Keratinocyte (primary cell): ENCODE results near the gene TEX38. TPM values are rescaled to one million over a fixed set of nuclear protein-coding genes. Genes with fewer than 3 reads are reported as not detected.

Source experiments
- DNase-seq: peaks from one replicate; pipeline ENCODE4 v3.0.0-alpha.2; 2011; ENCODE audit warnings: low read depth, missing footprints, low spot score
- FAIRE-seq: peaks from 2 replicates; lab custom pipeline; 2011; peaks lifted over from hg19 to GRCh38; lab: Jason Lieb, UNC
- H2AFZ ChIP-seq: 2 replicates; pipeline ENCODE4 v1.6.0; 2012; ENCODE audit warnings: low read length, control low read depth, inconsistent platforms; ENCODE audit not compliant: control insufficient read depth
- H3K27ac ChIP-seq: 2 replicates; pipeline ENCODE4 v1.5.1; 2011; ENCODE audit warnings: low read length; ENCODE audit not compliant: control insufficient read depth, insufficient read depth
- H3K27me3 ChIP-seq: 3 replicates; pipeline ENCODE4 v1.6.0; 2011; ENCODE audit warnings: low read length; ENCODE audit not compliant: control insufficient read depth, insufficient read depth; ENCODE audit errors: extremely low read depth
- H3K36me3 ChIP-seq, 2 experiments: 2 replicates in 1 of 2; 3 replicates in 1 of 2; pipeline ENCODE4 v1.5.1; 2011; ENCODE audit warnings: low read length in 2 of 2, mild to moderate bottlenecking in 1 of 2; ENCODE audit not compliant: control insufficient read depth in 2 of 2, insufficient read depth in 2 of 2; ENCODE audit errors: extremely low read depth in 1 of 2
- H3K4me1 ChIP-seq: 3 replicates; pipeline ENCODE4 v1.5.1; 2011; ENCODE audit warnings: low read length; ENCODE audit not compliant: control insufficient read depth, insufficient read depth; ENCODE audit errors: extremely low read depth
- H3K4me2 ChIP-seq: 3 replicates; pipeline ENCODE4 v1.6.0; 2011; ENCODE audit warnings: low read depth, low read length; ENCODE audit not compliant: control insufficient read depth, insufficient read depth; ENCODE audit errors: extremely low read depth
- H3K4me3 ChIP-seq, 3 experiments: fragments of 200-600 bp in 1 of 3; sonication (generic) in 1 of 3; 2 replicates in 2 of 3; 3 replicates in 1 of 3; pipeline ENCODE4 v1.5.1; 2011 to 2016; ENCODE audit warnings: low read length in 3 of 3, mild to moderate bottlenecking in 3 of 3, control low read depth in 2 of 3, inconsistent platforms in 1 of 3, low read depth in 1 of 3, mixed read lengths in 1 of 3, mixed run types in 1 of 3, moderate library complexity in 1 of 3; ENCODE audit not compliant: control insufficient read depth in 2 of 3, insufficient read depth in 2 of 3; ENCODE audit errors: extremely low read depth in 1 of 3
- H3K79me2 ChIP-seq: 2 replicates; pipeline ENCODE4 v1.6.0; 2012; ENCODE audit warnings: low read length; ENCODE audit not compliant: control insufficient read depth, insufficient read depth
- H3K9ac ChIP-seq: 3 replicates; pipeline ENCODE4 v1.6.0; 2011; ENCODE audit warnings: low read length; ENCODE audit not compliant: control insufficient read depth, insufficient read depth; ENCODE audit errors: extremely low read depth
- H3K9me1 ChIP-seq: 3 replicates; pipeline ENCODE4 v1.6.0; 2011; ENCODE audit warnings: low read length; ENCODE audit not compliant: control insufficient read depth, insufficient read depth; ENCODE audit errors: extremely low read depth
- H3K9me3 ChIP-seq: 2 replicates; pipeline ENCODE4 v1.5.1; 2012; ENCODE audit warnings: low read depth, low read length; ENCODE audit not compliant: control insufficient read depth
- H4K20me1 ChIP-seq: 3 replicates; pipeline ENCODE4 v1.6.0; 2011; ENCODE audit warnings: low read length; ENCODE audit not compliant: control insufficient read depth, insufficient read depth; ENCODE audit errors: extremely low read depth
- EZH2 ChIP-seq: IDR thresholded peaks from one replicate; pipeline ENCODE4 v1.6.1; 2012; ENCODE audit warnings: inconsistent platforms, mild to moderate bottlenecking, low read length, moderate library complexity
- dilution Hi-C: fragments of 300-500 bp; cut with MboI; formaldehyde crosslinking; loops from one replicate; pipeline ENCODE4 v1.7.0; 2020; ENCODE audit warnings: low sequenced_read_pairs; ENCODE audit not compliant: extremely low pct_ligation_motif_present
- polyA plus RNA-seq, 5 experiments: library from polyadenylated mRNA; depleted of rRNA in 3 of 5; stranded (reverse) in 3 of 5; stranded (forward) in 1 of 5; unstranded in 1 of 5; fragments of >200 nt; gene quantifications; 1 replicate in 1 of 5; 2 replicates in 3 of 5; 3 replicates in 1 of 5; pipeline versions ENCODE4 v1.2.1 to v1.2.3, GENCODE V29; 2011 to 2012; ENCODE audit warnings: missing spikeins in 2 of 5, low read depth in 1 of 5, low replicate concordance in 1 of 5
- TF ChIP-seq, protein P1 (sequence below), 3 experiments: IDR thresholded peaks in 1 of 3; conservative IDR thresholded peaks in 1 of 3; optimal IDR thresholded peaks in 1 of 3; 2 replicates in 2 of 3; 3 replicates in 1 of 3; pipeline versions ENCODE3 to v1.5.1; 2011; ENCODE audit warnings: low read length in 3 of 3, mild to moderate bottlenecking in 3 of 3, moderate library complexity in 2 of 3, control low read depth in 1 of 3, inconsistent platforms in 1 of 3; ENCODE audit not compliant: insufficient read depth in 2 of 3; ENCODE audit errors: extremely low read depth in 1 of 3

Gene TEX38
- polyA plus RNA-seq, 1 donor (not counting 4 experiments of a cell fraction or from before 2014, with no cell fraction given), result not detected

DNA sequence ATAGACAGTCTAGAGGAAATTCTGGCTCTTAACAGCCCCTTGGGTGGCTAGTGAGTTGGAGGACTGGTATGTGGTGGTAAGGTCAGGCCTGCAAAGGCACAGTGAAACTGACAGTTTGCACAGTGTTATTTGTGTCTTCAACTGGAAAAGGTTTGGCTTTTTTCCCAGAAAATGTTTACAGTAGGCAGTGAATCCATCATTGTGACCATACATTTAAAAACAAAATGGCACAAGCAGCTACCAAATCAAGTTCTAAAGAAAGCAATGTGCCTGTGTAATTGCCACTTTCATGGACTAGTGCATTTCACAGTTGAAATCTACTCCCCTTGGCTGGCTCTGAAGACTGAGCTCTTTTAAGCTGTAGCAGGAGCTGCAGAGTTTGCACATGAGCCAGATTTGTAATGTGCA lies 28.3 kb upstream of the TEX38 start:
- no peak overlapping the region for H3K4me2 ChIP-seq
- no peak for TF ChIP-seq EZH2
- TF ChIP-seq, protein P1, sequence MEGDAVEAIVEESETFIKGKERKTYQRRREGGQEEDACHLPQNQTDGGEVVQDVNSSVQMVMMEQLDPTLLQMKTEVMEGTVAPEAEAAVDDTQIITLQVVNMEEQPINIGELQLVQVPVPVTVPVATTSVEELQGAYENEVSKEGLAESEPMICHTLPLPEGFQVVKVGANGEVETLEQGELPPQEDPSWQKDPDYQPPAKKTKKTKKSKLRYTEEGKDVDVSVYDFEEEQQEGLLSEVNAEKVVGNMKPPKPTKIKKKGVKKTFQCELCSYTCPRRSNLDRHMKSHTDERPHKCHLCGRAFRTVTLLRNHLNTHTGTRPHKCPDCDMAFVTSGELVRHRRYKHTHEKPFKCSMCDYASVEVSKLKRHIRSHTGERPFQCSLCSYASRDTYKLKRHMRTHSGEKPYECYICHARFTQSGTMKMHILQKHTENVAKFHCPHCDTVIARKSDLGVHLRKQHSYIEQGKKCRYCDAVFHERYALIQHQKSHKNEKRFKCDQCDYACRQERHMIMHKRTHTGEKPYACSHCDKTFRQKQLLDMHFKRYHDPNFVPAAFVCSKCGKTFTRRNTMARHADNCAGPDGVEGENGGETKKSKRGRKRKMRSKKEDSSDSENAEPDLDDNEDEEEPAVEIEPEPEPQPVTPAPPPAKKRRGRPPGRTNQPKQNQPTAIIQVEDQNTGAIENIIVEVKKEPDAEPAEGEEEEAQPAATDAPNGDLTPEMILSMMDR (optimal IDR thresholded peaks at IDR 0.05 in 1 of 3, IDR thresholded peaks at IDR 0.05 in 1 of 3, conservative IDR thresholded peaks at IDR 0.05 in 1 of 3; ENCODE audit: extremely low read depth in 1 of 3, insufficient read depth in 2 of 3, low read length in 3 of 3), result no peak
- H3K4me3 ChIP-seq, result no peak overlapping the region
- dilution Hi-C loops, result no loop called here
- peaks cover 9% of the 10 kb centered on the region for H3K4me1 ChIP-seq
- no peaks in the 10 kb centered on the region for H4K20me1 ChIP-seq
- no peaks in the 10 kb centered on the region for H3K27me3 ChIP-seq
- H3K27ac ChIP-seq, result no peak overlapping the region
- no peak for DNase-seq
- H3K79me2 ChIP-seq, result no peaks in the 10 kb centered on the region
- no peaks in the 10 kb centered on the region for H3K9me3 ChIP-seq
- H2AFZ ChIP-seq, result no peak overlapping the region
- H3K9me1 ChIP-seq, result no peaks in the 10 kb centered on the region
- H3K36me3 ChIP-seq, result peaks cover 1 to 7% of the 10 kb centered on the region in 2 experiments
- FAIRE-seq, result no peak
- no peak overlapping the region for H3K9ac ChIP-seq

DNA sequence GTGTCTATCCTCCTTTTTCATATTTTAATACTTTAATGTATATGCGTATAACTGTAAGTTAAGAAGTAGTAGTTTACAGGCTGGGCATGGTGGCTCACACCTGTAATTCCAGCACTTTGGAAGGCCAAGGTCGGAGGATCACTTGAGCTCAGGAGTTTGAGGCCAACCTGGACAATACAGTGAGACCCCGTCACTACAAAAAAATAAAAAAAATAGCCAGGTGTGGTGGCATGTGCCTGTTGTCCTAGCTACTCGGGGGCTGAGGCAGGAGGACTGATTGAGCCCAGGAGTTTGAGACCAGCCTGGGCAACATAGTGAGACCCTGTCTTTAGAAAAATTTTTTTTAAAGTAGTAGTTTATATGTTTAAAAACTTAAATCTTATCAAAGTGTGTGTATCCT lies 25.8 kb upstream of the TEX38 start:
- no peak for FAIRE-seq
- H4K20me1 ChIP-seq, result no peaks in the 10 kb centered on the region
- no peak for DNase-seq
- H3K36me3 ChIP-seq, result peaks cover 1 to 13% of the 10 kb centered on the region in 2 experiments
- H3K9me1 ChIP-seq, result no peaks in the 10 kb centered on the region
- H3K9ac ChIP-seq, result no peak overlapping the region
- no peaks in the 10 kb centered on the region for H3K4me1 ChIP-seq
- no peak overlapping the region for H3K27ac ChIP-seq
- H2AFZ ChIP-seq, result no peak overlapping the region
- TF ChIP-seq, protein P1 (optimal IDR thresholded peaks at IDR 0.05 in 1 of 3, IDR thresholded peaks at IDR 0.05 in 1 of 3, conservative IDR thresholded peaks at IDR 0.05 in 1 of 3; ENCODE audit: extremely low read depth in 1 of 3, insufficient read depth in 2 of 3, low read length in 3 of 3), result no peak
- TF ChIP-seq EZH2, result no peak
- H3K27me3 ChIP-seq, result no peaks in the 10 kb centered on the region
- H3K9me3 ChIP-seq, result no peaks in the 10 kb centered on the region
- dilution Hi-C loops, result no loop called here
- H3K4me3 ChIP-seq, result no peak overlapping the region
- H3K4me2 ChIP-seq, result no peak overlapping the region
- no peaks in the 10 kb centered on the region for H3K79me2 ChIP-seq
